Osteoblast (primary cell): ENCODE results near the gene ISCA1. TPM values are rescaled to one million over a fixed set of nuclear protein-coding genes. Genes with fewer than 3 reads are reported as not detected.
A peak's percentile ranks its signal among the peaks of the same experiment; 100 is the strongest.

ENCODE experiments used
- DNase-seq: peaks from one replicate; pipeline ENCODE4 v3.0.0; 2011; ENCODE audit warnings: low spot score, mixed read lengths; ENCODE audit not compliant: insufficient read length; ENCODE audit errors: missing footprints
- H2AFZ ChIP-seq: 2 replicates; pipeline ENCODE4 v1.6.0; 2011; ENCODE audit warnings: mild to moderate bottlenecking, low read length
- H3K27ac ChIP-seq: 2 replicates; pipeline ENCODE4 v1.5.1; 2011; ENCODE audit warnings: mild to moderate bottlenecking, low read depth, low read length, moderate library complexity
- H3K27me3 ChIP-seq: 2 replicates; pipeline ENCODE4 v1.6.0; 2012; ENCODE audit warnings: mild to moderate bottlenecking, control low read depth, inconsistent platforms, low read length, moderate library complexity; ENCODE audit not compliant: insufficient read depth
- H3K36me3 ChIP-seq: 2 replicates; pipeline ENCODE4 v1.5.1; 2011; ENCODE audit warnings: mild to moderate bottlenecking, low read length, control low read depth, moderate library complexity; ENCODE audit not compliant: insufficient read depth
- H3K4me1 ChIP-seq: 2 replicates; pipeline ENCODE4 v1.5.1; 2011; ENCODE audit warnings: mild to moderate bottlenecking, low read length, control low read depth, moderate library complexity; ENCODE audit not compliant: insufficient read depth
- H3K4me2 ChIP-seq: 2 replicates; pipeline ENCODE4 v1.6.0; 2011; ENCODE audit warnings: mild to moderate bottlenecking, low read length; ENCODE audit not compliant: insufficient read depth
- H3K4me3 ChIP-seq: fragments of 200-600 bp; sonication (generic); 3 replicates; pipeline ENCODE4 v1.5.1; 2012; ENCODE audit warnings: mild to moderate bottlenecking, low read length, inconsistent platforms; ENCODE audit not compliant: insufficient read depth
- H3K79me2 ChIP-seq: 2 replicates; pipeline ENCODE4 v1.6.0; 2012; ENCODE audit warnings: mild to moderate bottlenecking, low read length, control low read depth, inconsistent platforms; ENCODE audit not compliant: insufficient read depth
- H3K9me3 ChIP-seq: 2 replicates; pipeline ENCODE4 v1.5.1; 2011; ENCODE audit warnings: low read depth, low read length, control low read depth
- H4K20me1 ChIP-seq: 2 replicates; pipeline ENCODE4 v1.6.0; 2012; ENCODE audit warnings: mild to moderate bottlenecking, low read length, control low read depth; ENCODE audit not compliant: insufficient read depth
- total RNA-seq: library from RNA; depleted of rRNA; stranded (reverse); fragments of >200 nt; gene quantifications from 2 replicates; pipeline ENCODE4 v1.2.3, GENCODE V29; 2012
- TF ChIP-seq, protein P1 (sequence below): IDR thresholded peaks from 2 replicates; pipeline ENCODE4 v1.5.1; 2011; ENCODE audit warnings: mild to moderate bottlenecking, low read depth, low read length, moderate library complexity; ENCODE audit errors: extremely low read depth

The ISCA1 gene
- total RNA-seq, 1 donor: 34.7 TPM

DNA sequence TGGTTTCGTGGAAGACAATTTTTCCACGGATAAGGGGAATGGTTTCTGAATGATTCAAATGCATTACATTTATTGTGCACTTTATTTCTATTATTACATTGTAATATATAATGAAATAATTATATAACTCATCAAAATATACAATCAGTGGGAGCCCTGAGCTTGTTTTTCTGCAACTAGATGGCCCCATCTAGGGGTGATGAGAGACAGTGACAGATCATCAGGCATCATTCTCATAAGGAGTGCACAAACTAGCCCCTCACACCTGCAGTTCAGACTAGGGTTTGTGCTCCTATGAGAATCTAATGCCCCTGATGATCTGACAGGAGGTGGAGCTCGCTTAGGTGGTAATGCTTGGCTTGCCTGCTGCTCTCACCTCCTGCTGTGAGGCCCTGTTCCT is 6.4 kb downstream of the ISCA1 start:
- no peaks in the 10 kb centered on the region for H3K9me3 ChIP-seq
- no peak for DNase-seq
- H3K4me1 ChIP-seq: peaks cover 4% of the 10 kb centered on the region
- peaks cover 58% of the 10 kb centered on the region for H3K79me2 ChIP-seq
- H2AFZ ChIP-seq: no peak overlapping the region
- H3K4me2 ChIP-seq: no peak overlapping the region
- no peak overlapping the region for H3K27ac ChIP-seq
- TF ChIP-seq, protein P1, sequence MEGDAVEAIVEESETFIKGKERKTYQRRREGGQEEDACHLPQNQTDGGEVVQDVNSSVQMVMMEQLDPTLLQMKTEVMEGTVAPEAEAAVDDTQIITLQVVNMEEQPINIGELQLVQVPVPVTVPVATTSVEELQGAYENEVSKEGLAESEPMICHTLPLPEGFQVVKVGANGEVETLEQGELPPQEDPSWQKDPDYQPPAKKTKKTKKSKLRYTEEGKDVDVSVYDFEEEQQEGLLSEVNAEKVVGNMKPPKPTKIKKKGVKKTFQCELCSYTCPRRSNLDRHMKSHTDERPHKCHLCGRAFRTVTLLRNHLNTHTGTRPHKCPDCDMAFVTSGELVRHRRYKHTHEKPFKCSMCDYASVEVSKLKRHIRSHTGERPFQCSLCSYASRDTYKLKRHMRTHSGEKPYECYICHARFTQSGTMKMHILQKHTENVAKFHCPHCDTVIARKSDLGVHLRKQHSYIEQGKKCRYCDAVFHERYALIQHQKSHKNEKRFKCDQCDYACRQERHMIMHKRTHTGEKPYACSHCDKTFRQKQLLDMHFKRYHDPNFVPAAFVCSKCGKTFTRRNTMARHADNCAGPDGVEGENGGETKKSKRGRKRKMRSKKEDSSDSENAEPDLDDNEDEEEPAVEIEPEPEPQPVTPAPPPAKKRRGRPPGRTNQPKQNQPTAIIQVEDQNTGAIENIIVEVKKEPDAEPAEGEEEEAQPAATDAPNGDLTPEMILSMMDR: peak; percentile 39
- peaks cover 29% of the 10 kb centered on the region for H3K36me3 ChIP-seq
- peaks cover 10% of the 10 kb centered on the region for H4K20me1 ChIP-seq
- H3K4me3 ChIP-seq: no peak overlapping the region
- H3K27me3 ChIP-seq: no peaks in the 10 kb centered on the region

DNA sequence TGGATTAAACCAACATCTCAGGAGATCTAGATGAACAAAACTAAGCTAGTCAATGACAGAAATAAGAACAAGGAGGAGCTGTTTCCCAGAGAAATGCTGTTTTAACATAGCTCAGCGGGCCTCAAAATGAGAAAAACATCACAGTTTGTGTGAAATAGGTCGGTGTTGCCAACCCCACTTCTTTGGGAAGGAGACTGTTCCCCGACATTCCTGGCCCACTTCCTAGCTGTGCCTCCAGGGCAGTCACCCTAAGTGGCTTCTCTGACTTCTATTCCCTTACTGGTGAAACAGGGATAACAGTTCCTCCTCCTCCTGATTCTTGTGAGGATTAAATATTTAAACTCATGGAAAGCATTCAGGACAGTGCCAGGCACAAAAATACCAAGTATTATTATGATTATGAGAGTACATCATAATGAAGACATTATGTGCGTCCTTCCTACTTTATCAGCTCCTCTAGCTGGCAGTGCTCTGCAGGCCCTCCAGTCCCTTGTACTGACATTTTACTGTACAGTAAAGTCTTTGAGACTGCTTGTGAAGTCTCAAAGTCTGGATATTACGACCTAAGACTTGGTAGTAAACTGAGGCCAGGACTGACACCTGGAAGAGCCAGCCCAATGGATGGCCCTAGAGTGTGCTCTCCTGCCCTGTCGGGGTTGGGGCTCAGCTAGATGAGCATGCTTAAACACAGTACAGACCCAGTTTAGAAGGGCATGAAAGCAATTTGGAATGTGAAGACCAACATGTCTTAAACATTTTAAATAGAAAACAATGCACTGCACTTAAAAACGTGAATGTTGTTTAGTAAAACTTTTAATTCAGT is 7.3 kb downstream of the ISCA1 start:
- no peak overlapping the region for H2AFZ ChIP-seq
- peaks cover 50% of the 10 kb centered on the region for H3K79me2 ChIP-seq
- no peaks in the 10 kb centered on the region for H3K9me3 ChIP-seq
- no peaks in the 10 kb centered on the region for H3K27me3 ChIP-seq
- DNase-seq: no peak
- H3K27ac ChIP-seq: no peak overlapping the region
- H3K36me3 ChIP-seq: peaks cover 30% of the 10 kb centered on the region
- peaks cover 10% of the 10 kb centered on the region for H4K20me1 ChIP-seq
- H3K4me3 ChIP-seq: no peak overlapping the region
- H3K4me2 ChIP-seq: no peak overlapping the region
- TF ChIP-seq, protein P1: no peak
- H3K4me1 ChIP-seq: no peaks in the 10 kb centered on the region

DNA sequence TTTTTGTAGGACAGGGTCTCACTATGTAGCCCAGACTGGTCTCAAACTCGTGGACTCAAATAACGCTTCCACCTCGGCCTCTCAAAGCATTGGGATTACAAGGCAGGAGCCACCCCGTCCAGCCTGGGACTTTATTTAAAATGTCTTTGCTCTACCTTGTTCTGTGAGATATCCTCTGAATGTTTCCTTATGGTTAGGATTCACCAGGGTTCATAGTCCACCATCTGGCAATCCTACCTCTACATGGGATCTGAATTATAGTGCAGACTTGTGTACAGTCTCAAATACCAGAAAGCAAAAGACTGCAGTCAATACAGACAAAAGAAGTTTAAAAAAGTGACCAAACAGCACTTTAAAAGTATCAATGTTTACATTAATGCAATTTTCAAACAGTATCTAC is 10.1 kb downstream of the ISCA1 start:
- no peaks in the 10 kb centered on the region for H3K4me1 ChIP-seq
- no peaks in the 10 kb centered on the region for H3K27me3 ChIP-seq

DNA sequence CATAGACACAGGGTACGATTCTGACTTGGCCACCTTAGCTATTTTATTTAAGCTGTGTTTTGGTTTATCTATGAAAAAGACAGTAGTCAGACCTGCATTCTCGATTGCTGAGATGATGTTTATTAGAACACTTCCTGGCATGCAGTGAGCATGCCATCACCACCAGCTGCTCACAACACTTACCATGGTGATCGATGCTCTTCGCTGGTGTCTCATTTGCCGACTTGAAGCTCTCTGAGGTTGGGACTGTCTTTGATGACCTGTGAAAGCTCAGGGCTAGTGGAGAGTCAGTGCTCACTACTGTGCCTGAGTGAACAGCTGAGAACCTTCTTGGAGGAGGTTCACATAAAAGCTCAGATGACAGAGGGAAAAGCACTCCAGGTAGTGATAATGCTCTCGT is 18.5 kb downstream of the ISCA1 start:
- DNase-seq: no peak
- no peak overlapping the region for H2AFZ ChIP-seq
- no peaks in the 10 kb centered on the region for H3K9me3 ChIP-seq
- peaks cover 8% of the 10 kb centered on the region for H3K79me2 ChIP-seq
- no peak overlapping the region for H3K27ac ChIP-seq
- H3K4me2 ChIP-seq: no peak overlapping the region
- TF ChIP-seq, protein P1: no peak
- peaks cover 7% of the 10 kb centered on the region for H3K4me1 ChIP-seq
- H3K27me3 ChIP-seq: no peaks in the 10 kb centered on the region
- no peak overlapping the region for H3K4me3 ChIP-seq
- peaks cover 22% of the 10 kb centered on the region for H3K36me3 ChIP-seq
- no peaks in the 10 kb centered on the region for H4K20me1 ChIP-seq

More for the DNA sequence above, 10.1 kb downstream of the ISCA1 start:
- Histone ChIP-seq H2AFZ (no peak overlapping the region), H4K20me1 (peaks cover 10% of the 10 kb centered on the region), H3K4me2 (no peak overlapping the region), H3K4me3 (no peak overlapping the region), H3K9me3 (no peaks in the 10 kb centered on the region), H3K79me2 (peaks cover 31% of the 10 kb centered on the region), H3K27ac (no peak overlapping the region), H3K36me3 (peaks cover 30% of the 10 kb centered on the region)
- no peak for DNase-seq
- TF ChIP-seq, protein P1: no peak
